Muscle layer of colon (tissue), 2 donors: Measurements from ENCODE around the gene VDAC2.
A peak's percentile ranks its signal among the peaks of the same experiment; 100 is the strongest.

ENCODE experiments used
- H3K27ac ChIP-seq: one replicate; pipeline ENCODE4 v1.7.0; 2013; ENCODE audit warnings: low read depth, mild to moderate bottlenecking, low read length, moderate library complexity
- H3K27me3 ChIP-seq, 2 donors: one replicate each; pipeline ENCODE4 v1.7.0; 2013; ENCODE audit warnings: low read length in 2 of 2, mild to moderate bottlenecking in 2 of 2; ENCODE audit not compliant: insufficient read depth in 2 of 2, control insufficient read depth in 1 of 2
- H3K36me3 ChIP-seq: one replicate; pipeline ENCODE4 v1.7.0; 2013; ENCODE audit warnings: mild to moderate bottlenecking, low read length; ENCODE audit not compliant: insufficient read depth
- H3K4me1 ChIP-seq: one replicate; pipeline ENCODE4 v1.7.0; 2013; ENCODE audit warnings: mild to moderate bottlenecking, low read length; ENCODE audit not compliant: insufficient read depth
- H3K4me3 ChIP-seq, 2 donors: one replicate each; pipeline ENCODE4 v1.7.0; 2013; ENCODE audit warnings: low read length in 2 of 2, low read depth in 1 of 2, mild to moderate bottlenecking in 1 of 2, moderate library complexity in 1 of 2
- H3K9ac ChIP-seq: one replicate; pipeline ENCODE4 v1.7.0; 2013; ENCODE audit warnings: low read length
- H3K9me3 ChIP-seq: one replicate; pipeline ENCODE4 v1.7.0; 2013; ENCODE audit warnings: mild to moderate bottlenecking, low read length
- donor health status: abdominal sarcoma.
- donor health status: Adenocarcinoma of cecum.

VDAC2 gene

DNA sequence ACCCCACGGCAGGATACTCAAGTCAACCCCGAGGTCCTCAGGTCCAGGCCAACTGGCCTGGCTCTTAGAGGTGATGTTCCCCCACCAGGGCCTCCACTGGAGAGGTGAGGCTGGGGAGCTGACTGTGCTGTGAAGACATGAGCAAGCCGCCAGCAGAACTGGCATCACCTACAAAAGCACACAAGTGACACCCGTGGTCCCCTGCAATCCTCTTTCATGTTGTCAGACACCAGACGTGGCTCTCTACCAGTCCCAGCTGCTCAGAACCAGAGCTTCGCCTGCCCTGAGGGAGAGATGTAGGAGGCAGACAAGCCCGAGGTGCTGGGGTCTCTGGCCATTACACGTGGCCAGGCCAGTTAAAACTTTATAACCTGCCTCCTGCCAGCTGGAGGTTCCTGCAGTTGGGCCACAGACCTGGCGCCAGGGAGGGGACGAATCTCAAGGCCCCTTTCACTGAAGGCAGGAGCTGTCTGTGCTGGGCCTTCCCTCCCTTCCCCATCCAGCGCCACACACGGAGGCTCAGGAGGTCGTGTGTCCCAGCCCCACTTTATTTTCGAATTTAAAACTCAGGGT is 22.9 kb downstream of the VDAC2 start:
- Histone ChIP-seq H3K27ac (peak overlapping the region; percentile 37), H3K9me3 (no peaks in the 10 kb centered on the region), H3K4me3 (no peak overlapping the region), H3K27me3 (no peaks in the 10 kb centered on the region), H3K9ac (no peak overlapping the region), H3K36me3 (peaks cover 25% of the 10 kb centered on the region), H3K4me1 (peaks cover 18% of the 10 kb centered on the region)

DNA sequence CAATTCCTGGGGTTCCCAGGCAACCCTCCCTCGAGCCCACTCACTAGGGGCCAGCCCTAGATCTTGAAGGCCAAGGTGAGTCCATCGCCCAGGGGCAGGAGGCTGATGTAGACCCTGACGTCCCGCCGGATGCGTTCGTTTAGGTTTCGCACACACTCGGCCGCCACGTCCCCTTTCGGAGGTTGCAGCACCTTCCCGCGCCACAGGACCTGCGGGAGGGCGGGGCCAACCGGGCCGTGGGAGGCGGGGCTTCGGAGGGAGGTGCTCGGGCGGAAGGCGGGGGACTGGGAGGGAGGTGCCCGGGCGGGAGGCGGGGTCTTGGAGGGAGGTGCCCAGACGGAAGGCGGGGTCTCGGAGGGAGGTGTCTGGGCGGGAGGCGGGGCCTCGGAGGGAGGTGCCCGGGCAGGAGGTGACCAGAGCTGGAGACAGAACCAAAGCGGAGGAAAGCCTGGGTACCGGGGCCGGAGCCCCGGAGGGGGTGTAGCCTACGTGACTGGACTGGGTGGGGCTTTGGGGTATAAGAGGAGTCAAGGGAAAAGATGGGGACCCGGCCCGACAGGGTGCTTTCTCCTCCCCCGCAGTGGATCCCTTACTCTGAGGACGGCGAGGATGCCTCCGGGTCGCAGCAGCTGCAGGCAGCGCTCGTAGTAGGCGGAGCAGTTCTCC is 23.6 kb downstream of the VDAC2 start:
- H3K27ac ChIP-seq = peak overlapping the region; percentile 37
- peaks cover 12% of the 10 kb centered on the region for H3K4me1 ChIP-seq
- peaks cover 22% of the 10 kb centered on the region for H3K36me3 ChIP-seq
- no peaks in the 10 kb centered on the region for H3K27me3 ChIP-seq
- H3K4me3 ChIP-seq = peak overlapping the region; percentile 66 to 74
- no peaks in the 10 kb centered on the region for H3K9me3 ChIP-seq
- H3K9ac ChIP-seq = no peak overlapping the region

DNA sequence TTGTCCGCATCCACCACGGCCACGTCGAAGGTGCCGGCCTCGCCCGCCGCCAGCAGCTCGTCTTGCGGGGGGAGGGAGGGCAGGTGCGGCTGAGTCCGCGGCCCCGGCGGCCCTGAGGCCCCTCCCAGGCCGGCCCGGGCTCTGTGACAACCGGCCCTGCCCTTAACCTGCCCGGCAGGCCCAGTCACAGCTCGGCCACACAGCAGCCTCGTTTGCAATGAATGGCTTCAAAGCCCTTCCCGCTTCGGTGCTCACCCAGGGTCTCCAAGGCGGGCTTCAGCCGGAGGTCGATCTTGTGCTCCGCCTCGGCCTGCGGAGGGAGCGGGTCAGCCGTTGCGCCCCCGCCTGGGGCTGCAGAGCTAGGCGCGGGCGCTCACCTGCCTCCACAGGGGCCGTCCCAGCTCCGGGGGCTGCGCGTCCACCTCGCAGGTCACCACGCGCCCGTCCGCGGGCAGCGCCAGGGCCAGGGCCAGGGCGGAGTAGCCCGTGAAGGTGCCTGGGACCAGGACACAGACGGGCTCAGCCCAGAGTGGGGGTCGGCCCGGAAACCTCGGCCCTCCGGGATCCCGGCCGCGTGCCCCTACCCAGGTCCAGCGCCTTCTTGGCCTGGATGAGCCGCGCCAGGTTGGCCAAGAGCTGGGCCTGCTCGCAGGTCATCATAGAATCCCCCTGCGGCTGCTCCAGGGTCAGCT is 24.2 kb downstream of the VDAC2 start:
- Histone ChIP-seq H3K9me3 (no peaks in the 10 kb centered on the region), H3K27me3 (no peaks in the 10 kb centered on the region), H3K9ac (no peak overlapping the region), H3K4me3 (peak overlapping the region; percentile 66 to 74), H3K27ac (peak overlapping the region; percentile 28), H3K4me1 (peaks cover 8% of the 10 kb centered on the region), H3K36me3 (peaks cover 15% of the 10 kb centered on the region)

DNA sequence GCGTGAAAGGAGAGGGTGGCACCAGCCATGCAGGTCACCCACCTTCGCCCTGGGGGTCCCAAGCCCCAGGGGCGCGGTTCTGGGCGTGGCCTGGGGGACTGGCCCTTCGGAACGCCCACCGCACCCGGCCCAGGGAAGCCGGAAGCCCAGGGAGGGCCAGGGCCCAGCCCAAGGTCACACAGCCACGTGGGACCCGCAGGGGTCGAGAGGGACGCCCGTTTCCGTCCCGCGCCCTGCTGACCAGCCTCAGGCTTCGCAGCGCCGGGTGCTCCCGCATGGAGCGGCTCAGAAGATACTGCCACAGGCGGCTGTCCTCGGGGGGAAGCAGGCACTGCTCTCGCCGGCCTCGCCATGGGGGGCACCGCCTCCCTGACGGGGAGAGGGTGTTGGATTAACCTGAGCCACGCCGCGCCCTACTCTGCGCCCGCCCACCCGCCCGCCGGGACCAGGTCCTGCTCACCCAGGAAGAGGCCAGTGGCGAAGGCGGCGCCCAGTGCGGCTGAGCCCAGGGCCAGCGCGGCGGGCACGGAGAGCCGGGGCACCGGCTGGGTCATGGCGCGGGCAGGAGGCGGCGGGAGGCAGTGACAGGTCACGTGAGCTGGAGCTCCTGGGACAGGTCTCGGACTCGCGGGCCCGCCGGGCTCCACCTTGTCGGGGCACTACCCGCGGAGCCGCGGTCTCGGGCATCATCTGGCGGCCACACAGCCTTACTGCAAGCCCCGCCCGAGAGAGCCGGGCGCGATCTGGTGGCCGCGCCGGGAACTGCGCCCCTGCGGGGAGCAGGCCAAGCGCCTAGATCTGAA is 25.0 kb downstream of the VDAC2 start, which contains the start of gene COMTD1:
Gene COMTD1 (minus strand): TSS at position 583 of the 803 bp plus-strand sequence. CDS start 29 bp downstream, at position 554.
- H3K4me3 ChIP-seq = peak within 1 kb of the TSS; percentile 66 to 74
- H3K9me3 ChIP-seq = no peaks in the 10 kb centered on the region
- peaks cover 5% of the 10 kb centered on the region for H3K4me1 ChIP-seq
- peaks cover 12% of the 10 kb centered on the region for H3K36me3 ChIP-seq
- peak within 1 kb of the TSS; percentile 28 for H3K27ac ChIP-seq
- peak within 1 kb of the TSS; percentile 5 for H3K9ac ChIP-seq
- H3K27me3 ChIP-seq = no peaks in the 10 kb centered on the region

DNA sequence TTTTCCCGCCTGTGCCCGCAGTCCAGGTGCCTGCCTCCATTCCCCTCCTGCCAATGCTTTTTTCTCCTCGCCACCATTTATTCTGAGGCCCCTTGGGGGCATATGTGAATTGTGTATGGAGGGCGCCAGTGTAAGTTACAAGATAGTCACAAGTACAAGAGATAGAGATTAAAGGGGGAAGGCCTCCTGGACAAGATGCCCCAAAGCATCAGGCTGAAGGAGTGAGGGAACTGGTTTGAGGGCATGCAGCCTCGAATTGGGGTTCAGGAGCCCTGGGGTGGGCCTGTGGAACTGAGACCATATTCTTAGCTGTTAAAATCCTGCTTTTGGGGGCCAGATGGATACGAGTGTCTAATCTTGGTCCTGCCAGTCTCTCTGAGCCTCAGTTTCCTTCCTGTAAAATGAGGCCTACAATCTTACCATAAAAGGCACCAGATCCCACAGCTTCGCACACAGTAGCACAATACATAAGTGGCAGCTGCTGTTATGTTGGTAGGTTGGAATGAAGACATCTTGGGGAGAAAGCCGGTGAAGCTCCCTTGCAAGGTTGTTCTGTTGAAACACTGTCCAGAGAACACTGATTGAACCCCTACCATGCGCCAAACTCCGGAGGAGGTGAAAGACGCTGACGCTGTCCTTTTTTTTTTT is 25.7 kb downstream of the VDAC2 start:
- Histone ChIP-seq H3K27me3 (no peaks in the 10 kb centered on the region), H3K4me3 (no peak overlapping the region), H3K9me3 (no peaks in the 10 kb centered on the region), H3K9ac (peak overlapping the region; percentile 5), H3K36me3 (peaks cover 9% of the 10 kb centered on the region), H3K4me1 (peaks cover 5% of the 10 kb centered on the region), H3K27ac (no peak overlapping the region)

DNA sequence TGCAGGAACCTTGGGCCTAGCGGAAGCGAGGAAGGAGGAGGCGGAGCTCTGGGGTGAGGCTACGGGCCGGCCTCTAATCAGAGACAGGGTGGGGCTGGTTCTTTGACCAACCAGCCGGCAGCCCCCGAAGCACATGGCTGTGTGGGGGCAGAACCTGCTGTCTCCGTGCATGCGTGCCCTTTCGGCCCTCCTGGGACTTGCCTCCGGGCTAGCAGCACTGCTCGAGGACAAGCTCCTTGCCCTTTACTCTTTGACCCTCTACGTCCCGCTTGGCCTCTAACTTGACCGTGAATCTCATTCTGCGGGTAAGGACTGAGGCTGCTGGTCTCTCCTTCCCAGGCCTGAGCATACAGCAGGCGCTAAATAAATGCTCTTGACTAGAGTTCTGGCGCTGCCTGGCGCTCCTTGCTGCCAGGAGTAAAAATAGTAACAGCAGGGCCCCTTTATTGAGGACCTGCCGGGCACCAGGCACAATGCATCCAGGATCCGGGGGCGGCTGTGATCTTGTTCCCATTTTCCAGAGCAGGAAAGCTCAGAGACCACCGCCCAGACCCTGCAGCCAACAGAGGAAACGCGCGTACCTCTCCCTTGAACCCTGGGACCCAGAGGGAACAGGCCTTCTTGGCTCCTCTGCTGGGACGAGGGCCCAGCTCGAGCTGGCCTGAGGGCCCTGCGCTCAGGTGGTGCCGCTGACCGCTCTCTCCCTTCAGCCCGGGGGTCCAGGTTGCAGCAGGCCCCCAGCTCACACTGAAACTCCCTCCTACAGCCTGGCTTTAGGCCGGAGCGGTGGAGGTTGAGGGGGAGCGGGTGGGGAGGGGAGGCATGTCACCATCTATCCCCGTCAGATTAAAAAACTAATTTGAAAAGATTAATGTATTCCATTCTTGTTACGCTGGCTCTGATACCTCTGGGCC is 27.8 kb downstream of the VDAC2 start:
- Histone ChIP-seq H3K36me3 (no peaks in the 10 kb centered on the region), H3K9me3 (no peaks in the 10 kb centered on the region), H3K27ac (no peak overlapping the region), H3K27me3 (no peaks in the 10 kb centered on the region), H3K4me1 (peaks cover 5% of the 10 kb centered on the region), H3K9ac (no peak overlapping the region), H3K4me3 (no peak overlapping the region)

DNA sequence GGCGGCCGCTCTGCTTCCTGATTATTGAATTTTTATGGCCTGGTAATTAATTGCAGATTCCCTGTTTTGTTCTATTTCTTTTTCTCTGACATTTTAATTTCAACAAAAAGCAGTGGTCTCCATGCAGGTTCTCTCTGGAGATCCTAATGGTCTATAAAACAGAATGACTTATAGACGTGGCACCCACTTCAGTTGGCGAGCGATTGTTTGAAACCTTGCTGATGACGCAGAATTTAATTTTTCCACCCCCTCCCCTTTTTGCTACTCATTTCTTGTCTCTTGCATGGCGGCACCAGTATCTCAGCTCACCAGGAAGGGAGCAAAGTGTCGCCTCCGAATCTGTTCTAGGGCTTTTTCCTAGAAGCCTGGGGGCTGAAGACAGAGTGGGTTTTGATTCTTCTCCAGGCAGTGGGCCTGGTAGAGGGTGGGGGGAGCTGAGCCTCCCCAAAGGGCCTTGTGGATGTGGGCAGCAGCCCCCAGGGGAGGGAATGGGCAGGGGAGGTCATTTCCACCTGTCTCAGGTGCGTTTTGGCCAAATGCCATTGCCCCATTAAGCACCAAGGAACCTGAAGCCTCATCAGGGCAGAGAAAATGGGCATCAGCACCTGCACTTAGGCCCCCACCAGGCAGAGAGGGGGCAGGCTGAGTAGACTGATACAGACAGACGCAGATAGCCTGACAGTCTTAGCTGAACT is 28.6 kb downstream of the VDAC2 start:
- no peak overlapping the region for H3K4me3 ChIP-seq
- peaks cover 5% of the 10 kb centered on the region for H3K4me1 ChIP-seq
- H3K36me3 ChIP-seq = no peaks in the 10 kb centered on the region
- no peaks in the 10 kb centered on the region for H3K27me3 ChIP-seq
- no peak overlapping the region for H3K9ac ChIP-seq
- H3K9me3 ChIP-seq = no peaks in the 10 kb centered on the region
- no peak overlapping the region for H3K27ac ChIP-seq

DNA sequence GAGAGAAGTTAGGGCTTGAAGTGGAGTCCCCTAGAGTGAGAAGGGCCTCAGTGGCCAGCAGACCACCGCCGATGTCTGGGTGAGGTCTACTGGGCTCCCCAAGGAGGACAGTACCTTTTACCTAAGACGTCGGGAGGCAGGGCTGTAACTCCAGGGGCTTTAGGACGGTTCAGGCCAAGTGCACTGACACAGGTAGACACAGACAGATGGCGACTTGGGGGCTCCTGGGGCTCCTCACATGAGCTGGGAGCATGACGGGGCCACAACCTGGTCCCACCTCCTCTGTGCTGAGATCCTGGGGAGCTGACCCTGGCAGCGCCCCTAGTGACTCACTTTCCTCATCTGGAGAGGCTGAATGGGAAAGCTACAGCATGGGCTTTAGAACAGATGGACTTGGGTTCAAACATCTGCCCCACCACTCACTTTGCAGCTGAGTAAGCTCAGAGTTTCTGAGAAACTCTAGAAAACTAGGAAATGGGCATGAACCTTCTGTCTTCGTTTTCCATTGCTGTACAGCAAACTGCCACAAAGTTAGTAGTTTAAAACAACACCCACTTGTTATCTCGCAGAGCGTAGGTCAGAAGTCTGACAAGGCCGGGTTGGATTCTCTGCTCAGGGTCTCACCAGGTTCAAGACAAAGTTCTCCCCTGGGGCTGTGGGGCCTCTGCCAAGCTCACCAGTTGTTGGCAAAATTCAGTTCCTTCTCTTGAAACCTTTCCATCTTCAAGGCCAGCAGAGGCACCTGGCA is 29.9 kb downstream of the VDAC2 start:
- H3K9ac ChIP-seq = no peak overlapping the region
- H3K36me3 ChIP-seq = no peaks in the 10 kb centered on the region
- no peaks in the 10 kb centered on the region for H3K9me3 ChIP-seq
- H3K27me3 ChIP-seq = no peaks in the 10 kb centered on the region
- H3K4me1 ChIP-seq = peaks cover 5% of the 10 kb centered on the region
- H3K4me3 ChIP-seq = no peak overlapping the region
- no peak overlapping the region for H3K27ac ChIP-seq

DNA sequence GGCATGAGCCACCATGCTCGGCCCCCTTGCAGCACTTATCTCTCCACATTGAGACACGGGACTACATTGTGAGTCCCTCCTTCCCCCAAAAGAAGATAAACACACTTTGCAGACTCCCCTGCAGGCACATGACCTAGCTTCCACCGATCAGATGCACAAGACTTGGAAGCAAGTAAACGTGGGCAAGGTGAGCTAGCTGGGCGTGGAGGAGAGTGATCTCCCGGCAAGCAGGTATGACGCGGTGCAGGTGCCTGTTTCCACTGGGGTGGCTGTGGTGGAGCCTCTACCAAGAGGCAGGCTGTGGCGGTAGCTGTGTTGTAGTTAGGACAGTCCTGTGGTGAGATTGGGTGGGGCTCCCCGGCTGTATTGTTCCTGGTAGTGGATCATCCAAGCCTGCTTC is 32.8 kb downstream of the VDAC2 start:
- H3K4me3 ChIP-seq = no peak overlapping the region
- no peak overlapping the region for H3K27ac ChIP-seq
- no peaks in the 10 kb centered on the region for H3K9me3 ChIP-seq
- no peaks in the 10 kb centered on the region for H3K4me1 ChIP-seq
- no peaks in the 10 kb centered on the region for H3K27me3 ChIP-seq
- no peak overlapping the region for H3K9ac ChIP-seq
- H3K36me3 ChIP-seq = no peaks in the 10 kb centered on the region
